ENCODE results near the gene SLX4IP.

SLX4IP gene

GRCh38 chr20:10530883-10531282, 95.8 kb downstream of the SLX4IP start:
- no peaks in the 10 kb centered on the region for H3K27me3 ChIP-seq (ENCODE audit: insufficient read depth, low read length)
- H3K36me3 ChIP-seq (ENCODE audit: insufficient read depth, low read depth, low read length): no peaks in the 10 kb centered on the region
- H3K9me3 ChIP-seq (ENCODE audit: insufficient read depth, low read depth, low read length): no peaks in the 10 kb centered on the region
- H3K4me3 ChIP-seq (ENCODE audit: low read length): no peak overlapping the region
- H3K27ac ChIP-seq (ENCODE audit: low read length): no peak overlapping the region
- no peak overlapping the region for H3K9ac ChIP-seq (ENCODE audit: low read depth, low read length)
- no peaks in the 10 kb centered on the region for H3K4me1 ChIP-seq (ENCODE audit: insufficient read depth, low read length)

DNA sequence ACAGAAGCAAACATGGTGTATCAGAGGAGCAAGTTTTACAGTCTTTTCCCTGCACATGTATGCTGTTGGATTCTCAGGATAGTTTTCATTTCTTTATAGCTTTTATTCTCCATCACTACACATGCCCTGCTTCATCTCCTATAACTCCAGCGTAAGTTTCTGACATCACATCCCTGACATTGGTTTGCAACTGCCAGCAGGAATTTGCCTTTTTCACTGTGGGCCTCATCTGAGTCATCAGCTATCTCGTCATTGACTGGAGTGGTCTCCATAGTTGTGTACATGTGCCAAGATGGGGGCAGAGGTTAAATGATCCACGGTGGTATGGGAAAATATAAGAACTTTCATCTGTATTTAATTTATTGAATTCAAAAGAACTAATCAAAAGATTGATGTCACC, 96.7 kb downstream of the SLX4IP start:
- H3K4me3 ChIP-seq (ENCODE audit: low read length): no peak overlapping the region
- H3K9me3 ChIP-seq (ENCODE audit: insufficient read depth, low read depth, low read length): no peaks in the 10 kb centered on the region

DNA sequence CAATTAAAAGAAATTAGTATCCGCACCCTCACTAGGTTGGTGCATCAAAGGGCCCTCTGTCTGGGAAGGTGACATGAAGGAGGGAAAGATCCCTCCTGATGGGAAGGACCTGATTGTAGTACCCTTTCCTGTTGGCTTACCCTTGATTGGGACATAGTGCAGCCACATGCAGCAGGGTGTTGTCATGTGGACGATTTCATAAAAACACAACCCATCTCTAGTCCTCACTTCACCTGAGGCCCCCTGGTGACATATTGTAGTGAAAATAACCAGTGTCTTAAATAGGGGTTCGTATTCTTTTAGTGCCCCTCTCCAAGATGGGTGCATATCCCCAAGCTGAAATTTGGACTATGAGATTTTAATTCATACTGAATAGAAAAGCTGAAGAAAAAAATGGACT, 97.3 kb downstream of the SLX4IP start:
- H3K9ac ChIP-seq (ENCODE audit: low read depth, low read length): no peak overlapping the region
- H3K27ac ChIP-seq (ENCODE audit: low read length): no peak overlapping the region
- no peak overlapping the region for H3K4me3 ChIP-seq (ENCODE audit: low read length)
- H3K4me1 ChIP-seq (ENCODE audit: insufficient read depth, low read length): no peaks in the 10 kb centered on the region
- no peaks in the 10 kb centered on the region for H3K27me3 ChIP-seq (ENCODE audit: insufficient read depth, low read length)
- H3K36me3 ChIP-seq (ENCODE audit: insufficient read depth, low read depth, low read length): no peaks in the 10 kb centered on the region
- no peaks in the 10 kb centered on the region for H3K9me3 ChIP-seq (ENCODE audit: insufficient read depth, low read depth, low read length)

More for the DNA sequence above, 96.7 kb downstream of the SLX4IP start:
- no peaks in the 10 kb centered on the region for H3K27me3 ChIP-seq (ENCODE audit: insufficient read depth, low read length)
- no peak overlapping the region for H3K27ac ChIP-seq (ENCODE audit: low read length)
- H3K9ac ChIP-seq (ENCODE audit: low read depth, low read length): no peak overlapping the region
- no peaks in the 10 kb centered on the region for H3K4me1 ChIP-seq (ENCODE audit: insufficient read depth, low read length)
- H3K36me3 ChIP-seq (ENCODE audit: insufficient read depth, low read depth, low read length): no peaks in the 10 kb centered on the region

DNA sequence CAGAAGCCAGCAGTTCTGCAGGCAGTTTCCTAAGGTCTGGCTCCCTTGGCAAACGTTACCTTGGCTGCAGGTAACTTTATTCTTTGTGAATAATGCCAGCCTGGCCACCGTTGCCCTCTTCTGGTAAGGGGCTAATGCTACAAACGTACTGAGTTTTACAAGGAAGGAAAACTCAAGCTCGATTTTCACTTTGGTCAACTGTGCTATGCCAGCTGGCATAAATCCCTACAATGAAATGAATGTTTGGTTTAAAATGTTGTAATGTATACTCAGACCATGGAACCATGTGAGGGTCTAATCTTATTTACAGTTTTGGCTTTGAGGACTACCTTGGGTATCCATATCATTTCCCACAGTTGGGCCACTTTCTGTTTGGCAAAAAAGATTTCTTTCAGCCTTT, 101.4 kb downstream of the SLX4IP start:
- no peaks in the 10 kb centered on the region for H3K36me3 ChIP-seq (ENCODE audit: insufficient read depth, low read depth, low read length)
- peaks cover 13% of the 10 kb centered on the region; the same call in 1 of the 2 replicates for H3K4me1 ChIP-seq (ENCODE audit: insufficient read depth, low read length)
- no peaks in the 10 kb centered on the region for H3K27me3 ChIP-seq (ENCODE audit: insufficient read depth, low read length)
- no peak overlapping the region for H3K4me3 ChIP-seq (ENCODE audit: low read length)
- H3K9ac ChIP-seq (ENCODE audit: low read depth, low read length): no peak overlapping the region
- H3K27ac ChIP-seq (ENCODE audit: low read length): no peak overlapping the region
- H3K9me3 ChIP-seq (ENCODE audit: insufficient read depth, low read depth, low read length): no peaks in the 10 kb centered on the region

DNA sequence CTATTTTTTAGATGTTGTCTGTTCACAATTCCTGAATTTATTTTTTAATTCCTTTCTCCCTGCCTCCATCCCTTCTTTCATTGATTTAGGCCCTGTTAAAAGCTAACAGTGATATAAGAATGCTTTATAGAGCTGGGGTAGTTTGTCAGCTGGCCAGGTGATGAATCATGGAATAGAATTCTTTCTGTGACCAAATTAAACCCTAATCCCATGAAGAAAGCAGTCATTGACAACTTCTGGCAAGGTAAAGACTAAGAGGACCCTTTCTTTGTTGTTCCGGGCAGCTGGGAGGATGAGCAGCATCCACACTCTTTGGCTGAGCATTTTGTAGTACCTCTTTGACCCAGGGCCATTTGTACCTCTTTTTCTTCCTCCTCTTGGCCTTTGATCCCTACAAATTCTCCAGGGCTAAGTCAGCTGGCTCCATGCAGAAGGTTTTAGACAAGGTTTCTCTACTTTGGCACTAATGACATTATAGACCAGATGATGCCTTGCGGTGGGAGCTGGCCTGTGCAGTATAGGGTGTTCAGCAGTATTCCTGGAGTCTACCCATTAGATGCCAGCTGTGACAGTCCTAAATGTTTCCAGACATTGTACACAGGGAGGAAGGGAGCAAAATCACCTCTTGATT, 102.9 kb downstream of the SLX4IP start:
- Histone ChIP-seq H3K27ac (ENCODE audit: low read length) (no peak overlapping the region), H3K4me3 (ENCODE audit: low read length) (no peak overlapping the region), H3K9me3 (ENCODE audit: insufficient read depth, low read depth, low read length) (no peaks in the 10 kb centered on the region), H3K36me3 (ENCODE audit: insufficient read depth, low read depth, low read length) (no peaks in the 10 kb centered on the region), H3K27me3 (ENCODE audit: insufficient read depth, low read length) (no peaks in the 10 kb centered on the region), H3K4me1 (ENCODE audit: insufficient read depth, low read length) (peaks cover 20% of the 10 kb centered on the region; the same call in 1 of the 2 replicates), H3K9ac (ENCODE audit: low read depth, low read length) (no peak overlapping the region)

DNA sequence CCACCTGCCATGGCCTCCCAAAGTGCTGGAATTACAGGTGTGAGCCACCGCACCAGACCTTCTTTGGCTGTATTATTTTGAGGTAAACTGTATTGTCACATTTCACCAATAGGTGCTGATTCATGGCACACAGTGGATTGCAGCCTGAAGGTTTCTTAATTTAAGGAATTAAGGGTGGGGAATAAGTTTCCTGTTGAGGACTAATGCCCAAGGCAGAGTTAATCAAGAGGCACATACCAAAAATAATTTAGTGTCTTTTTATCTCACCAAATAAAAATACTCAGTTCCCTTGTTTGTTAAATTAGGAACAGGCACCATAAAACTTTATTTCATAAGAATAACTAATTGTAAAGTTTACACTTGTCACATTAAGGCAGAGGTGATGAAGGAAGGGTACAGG, 103.7 kb downstream of the SLX4IP start:
- no peaks in the 10 kb centered on the region for H3K27me3 ChIP-seq (ENCODE audit: insufficient read depth, low read length)
- no peaks in the 10 kb centered on the region for H3K36me3 ChIP-seq (ENCODE audit: insufficient read depth, low read depth, low read length)
- H3K9ac ChIP-seq (ENCODE audit: low read depth, low read length): no peak overlapping the region
- H3K4me1 ChIP-seq (ENCODE audit: insufficient read depth, low read length): peaks cover 20% of the 10 kb centered on the region; the same call in 1 of the 2 replicates
- no peaks in the 10 kb centered on the region for H3K9me3 ChIP-seq (ENCODE audit: insufficient read depth, low read depth, low read length)
- no peak overlapping the region for H3K4me3 ChIP-seq (ENCODE audit: low read length)
- H3K27ac ChIP-seq (ENCODE audit: low read length): no peak overlapping the region

DNA sequence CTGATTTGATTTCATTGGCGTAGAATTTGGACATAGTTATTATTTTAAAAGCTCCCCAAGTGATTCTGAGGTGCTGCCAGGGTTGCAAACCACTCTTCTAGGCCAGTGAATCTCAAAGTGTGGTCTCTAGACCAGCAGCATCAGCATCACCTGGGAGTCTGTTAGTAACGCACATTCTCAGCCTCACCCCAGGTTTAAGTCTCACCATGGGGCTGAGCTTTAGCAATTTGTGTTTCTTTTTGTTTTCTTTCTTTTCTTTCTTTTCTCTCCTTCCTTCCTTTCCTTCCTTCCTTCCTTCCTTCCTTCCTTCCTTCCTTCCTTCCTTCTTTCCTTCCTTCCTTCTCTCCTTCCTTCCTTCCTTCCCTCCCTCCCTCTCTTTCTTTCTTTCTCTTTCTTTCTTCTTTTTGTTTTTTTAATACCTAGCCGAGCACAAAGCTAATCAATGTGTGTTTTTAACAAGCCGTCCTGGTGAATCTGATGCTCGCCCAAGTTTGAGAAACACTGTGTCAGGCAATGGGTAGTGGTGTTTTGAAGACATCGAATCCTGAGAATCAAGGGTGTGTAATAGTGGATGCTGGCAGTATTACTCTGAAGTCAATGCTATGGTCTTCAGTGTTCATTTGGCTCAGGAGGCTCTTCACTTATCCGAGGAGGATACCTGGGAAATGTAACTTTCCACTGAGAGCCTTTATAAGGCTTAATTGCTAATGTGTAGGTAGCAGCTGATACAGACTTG, 104.9 kb downstream of the SLX4IP start:
- Histone ChIP-seq H3K27ac (ENCODE audit: low read length) (no peak overlapping the region), H3K4me1 (ENCODE audit: insufficient read depth, low read length) (peaks cover 24% of the 10 kb centered on the region; the same call in 1 of the 2 replicates), H3K36me3 (ENCODE audit: insufficient read depth, low read depth, low read length) (no peaks in the 10 kb centered on the region), H3K9ac (ENCODE audit: low read depth, low read length) (no peak overlapping the region), H3K27me3 (ENCODE audit: insufficient read depth, low read length) (no peaks in the 10 kb centered on the region), H3K9me3 (ENCODE audit: insufficient read depth, low read depth, low read length) (no peaks in the 10 kb centered on the region), H3K4me3 (ENCODE audit: low read length) (no peak overlapping the region)

GRCh38 chr20:10540636-10541493, 105.8 kb downstream of the SLX4IP start:
- no peak overlapping the region for H3K27ac ChIP-seq (ENCODE audit: low read length)
- no peaks in the 10 kb centered on the region for H3K36me3 ChIP-seq (ENCODE audit: insufficient read depth, low read depth, low read length)
- H3K4me1 ChIP-seq (ENCODE audit: insufficient read depth, low read length): peaks cover 26% of the 10 kb centered on the region; the same call in 1 of the 2 replicates
- no peak overlapping the region for H3K4me3 ChIP-seq (ENCODE audit: low read length)
- no peaks in the 10 kb centered on the region for H3K9me3 ChIP-seq (ENCODE audit: insufficient read depth, low read depth, low read length)
- H3K9ac ChIP-seq (ENCODE audit: low read depth, low read length): no peak overlapping the region
- no peaks in the 10 kb centered on the region for H3K27me3 ChIP-seq (ENCODE audit: insufficient read depth, low read length)

DNA sequence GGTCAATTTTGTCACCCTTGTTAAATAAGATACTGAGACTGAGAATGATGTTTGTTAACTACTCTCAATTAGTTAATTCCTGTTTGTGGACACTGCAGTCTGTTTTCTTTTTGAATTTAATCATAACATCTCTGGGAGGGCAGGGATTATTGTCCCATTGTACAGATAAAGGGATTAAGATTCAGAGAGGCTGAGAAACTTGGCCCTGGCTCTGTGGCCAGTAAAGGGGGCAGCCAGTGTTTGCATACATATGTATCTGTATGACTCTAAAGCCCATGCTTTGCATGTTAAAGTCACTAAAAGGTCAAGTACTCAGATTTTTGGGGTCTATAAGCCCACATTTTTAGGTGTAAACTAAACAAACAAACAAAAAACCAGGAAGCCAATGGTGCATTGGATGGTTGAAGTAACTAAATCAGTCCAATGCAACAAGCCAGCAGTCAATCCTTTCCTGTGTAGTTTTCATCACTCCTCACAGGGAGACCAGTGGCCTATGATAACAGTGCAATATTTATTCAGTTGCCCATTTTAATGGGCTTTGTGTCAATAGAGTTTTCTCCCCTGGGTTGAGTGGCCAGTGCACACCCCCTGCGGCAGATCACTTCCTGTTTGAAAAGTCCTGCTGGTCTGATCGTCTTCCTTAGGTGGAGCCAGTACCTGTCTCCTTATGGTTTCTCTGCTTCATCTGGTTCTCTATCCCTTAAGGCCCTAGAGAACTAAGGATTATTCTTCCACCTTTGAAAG, 106.7 kb downstream of the SLX4IP start:
- no peak overlapping the region for H3K4me3 ChIP-seq (ENCODE audit: low read length)
- H3K9me3 ChIP-seq (ENCODE audit: insufficient read depth, low read depth, low read length): no peaks in the 10 kb centered on the region
- no peak overlapping the region for H3K9ac ChIP-seq (ENCODE audit: low read depth, low read length)
- H3K4me1 ChIP-seq (ENCODE audit: insufficient read depth, low read length): peaks cover 26% of the 10 kb centered on the region; the same call in 1 of the 2 replicates
- H3K27me3 ChIP-seq (ENCODE audit: insufficient read depth, low read length): no peaks in the 10 kb centered on the region
- no peaks in the 10 kb centered on the region for H3K36me3 ChIP-seq (ENCODE audit: insufficient read depth, low read depth, low read length)
- H3K27ac ChIP-seq (ENCODE audit: low read length): no peak overlapping the region

- no peaks in the 10 kb centered on the region for H3K9me3 ChIP-seq (ENCODE audit: insufficient read depth, low read depth, low read length)
- no peak overlapping the region for H3K4me3 ChIP-seq (ENCODE audit: low read length)
- H3K36me3 ChIP-seq (ENCODE audit: insufficient read depth, low read depth, low read length): no peaks in the 10 kb centered on the region
- H3K9ac ChIP-seq (ENCODE audit: low read depth, low read length): no peak overlapping the region
- peaks cover 26% of the 10 kb centered on the region; the same call in 1 of the 2 replicates for H3K4me1 ChIP-seq (ENCODE audit: insufficient read depth, low read length)
- H3K27ac ChIP-seq (ENCODE audit: low read length): no peak overlapping the region
- H3K27me3 ChIP-seq (ENCODE audit: insufficient read depth, low read length): no peaks in the 10 kb centered on the region
Observed at GRCh38 chr20:10542442-10542841, 107.3 kb downstream of the SLX4IP start.

DNA sequence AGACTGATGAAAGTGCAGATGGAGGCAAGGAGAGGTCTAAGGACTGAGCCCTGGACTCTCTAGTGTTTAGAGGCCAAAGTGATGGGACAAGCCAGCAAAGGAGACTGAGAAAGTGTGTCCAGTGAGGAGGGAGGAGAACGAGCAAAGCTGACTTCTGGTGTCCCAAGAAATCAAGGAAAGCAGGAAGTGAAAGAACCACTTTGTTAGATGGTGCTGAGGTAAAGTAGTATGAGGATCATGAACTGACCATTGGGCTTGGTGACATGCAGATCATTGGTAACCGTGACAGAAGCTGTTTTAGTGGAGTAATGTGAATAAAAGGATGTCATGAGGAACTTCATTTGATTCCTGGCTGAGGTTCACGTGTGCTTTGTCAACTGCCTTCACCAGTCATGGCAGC, 108.4 kb downstream of the SLX4IP start:
- Histone ChIP-seq H3K27me3 (ENCODE audit: insufficient read depth, low read length) (no peaks in the 10 kb centered on the region), H3K9ac (ENCODE audit: low read depth, low read length) (no peak overlapping the region), H3K36me3 (ENCODE audit: insufficient read depth, low read depth, low read length) (no peaks in the 10 kb centered on the region), H3K4me3 (ENCODE audit: low read length) (no peak overlapping the region), H3K27ac (ENCODE audit: low read length) (no peak overlapping the region), H3K9me3 (ENCODE audit: insufficient read depth, low read depth, low read length) (no peaks in the 10 kb centered on the region), H3K4me1 (ENCODE audit: insufficient read depth, low read length) (peaks cover 26% of the 10 kb centered on the region; the same call in 1 of the 2 replicates)

Data from iPS-20b (cell line).